HG03097 (cell line): Measurements from ENCODE around the gene HPCA.

Experiments used
- ATAC-seq: cut with Tn5 transposase; IDR thresholded peaks from one replicate; pipeline ENCODE4 v1.9.1; 2021; ENCODE audit not compliant: unreplicated experiment, low FRiP score

Gene HPCA

GRCh38 chr1:32888134-32888533 is 1.8 kb downstream of the HPCA start:
- no peak for ATAC-seq

- ATAC-seq, result no peak
Observed at GRCh38 chr1:32888677-32889420, 2.6 kb downstream of the HPCA start.

GRCh38 chr1:32889731-32890278 is 3.5 kb downstream of the HPCA start:
- no peak for ATAC-seq

GRCh38 chr1:32890516-32891240 is 4.4 kb downstream of the HPCA start:
- no peak for ATAC-seq

GRCh38 chr1:32891241-32891570 is 4.9 kb downstream of the HPCA start:
- ATAC-seq, result no peak

- ATAC-seq, result no peak
Observed at GRCh38 chr1:32891630-32892029, 5.3 kb downstream of the HPCA start.

- ATAC-seq, result no peak
Observed at GRCh38 chr1:32892368-32893197, 6.3 kb downstream of the HPCA start.

- ATAC-seq, result no peak
Observed at GRCh38 chr1:32893198-32894018, 7.1 kb downstream of the HPCA start.

GRCh38 chr1:32894019-32894600 is 7.8 kb downstream of the HPCA start:
- ATAC-seq, result no peak

- ATAC-seq, result no peak
Observed at GRCh38 chr1:32894681-32895080, 8.4 kb downstream of the HPCA start.

- ATAC-seq, result no peak
Observed at GRCh38 chr1:32895325-32896215, 9.3 kb downstream of the HPCA start.

GRCh38 chr1:32896451-32896850 is 10.2 kb downstream of the HPCA start:
- ATAC-seq, result no peak

- ATAC-seq, result no peak
Observed at GRCh38 chr1:32897082-32898049, 11.1 kb downstream of the HPCA start.

- no peak for ATAC-seq
Observed at GRCh38 chr1:32898056-32898455, 11.8 kb downstream of the HPCA start.

GRCh38 chr1:32898958-32899357 is 12.7 kb downstream of the HPCA start:
- ATAC-seq, result no peak

GRCh38 chr1:32899586-32900296 is 13.4 kb downstream of the HPCA start:
- no peak for ATAC-seq

- no peak for ATAC-seq
Observed at GRCh38 chr1:32900371-32900955, 14.2 kb downstream of the HPCA start.
